Neural progenitor cell (in vitro differentiated cells): ENCODE measurements around the gene PRCP. TPM values are rescaled to one million over a fixed set of nuclear protein-coding genes. Genes with fewer than 3 reads are reported as not detected.

Experiments
- DNase-seq: peaks from one replicate; pipeline ENCODE4 v3.0.0-alpha.2; 2016; ENCODE audit warnings: low spot score
- H2AFZ ChIP-seq: fragments of 200-600 bp; sonication (generic); replicated peaks from 2 replicates; pipeline ENCODE4 v1.6.1; 2016; ENCODE audit warnings: antibody characterized with exemption
- H3F3A ChIP-seq: fragments of 200-600 bp; sonication (generic); 2 replicates; pipeline ENCODE4 v1.6.1; 2016; ENCODE audit warnings: antibody characterized with exemption, low read depth
- H3K27ac ChIP-seq: fragments of 200-600 bp; sonication (generic); 2 replicates; pipeline ENCODE4 v1.5.1; 2016; ENCODE audit warnings: mild to moderate bottlenecking
- H3K27me3 ChIP-seq: fragments of 200-600 bp; sonication (generic); 2 replicates; pipeline ENCODE4 v1.6.1; 2016; ENCODE audit warnings: mild to moderate bottlenecking, moderate library complexity
- H3K36me3 ChIP-seq: fragments of 200-600 bp; sonication (generic); 2 replicates; pipeline ENCODE4 v1.5.1; 2016
- H3K4me1 ChIP-seq: fragments of 200-600 bp; sonication (generic); 2 replicates; pipeline ENCODE4 v1.6.1; 2016; ENCODE audit warnings: mixed run types
- H3K4me2 ChIP-seq: fragments of 200-600 bp; sonication (generic); 2 replicates; pipeline ENCODE4 v1.6.1; 2016
- H3K4me3 ChIP-seq: fragments of 200-600 bp; sonication (generic); 2 replicates; pipeline ENCODE4 v1.5.1; 2016
- H3K79me2 ChIP-seq: fragments of 200-600 bp; sonication (generic); 2 replicates; pipeline ENCODE4 v1.6.1; 2016; ENCODE audit warnings: low read depth
- H3K9ac ChIP-seq: fragments of 200-600 bp; sonication (generic); 2 replicates; pipeline ENCODE4 v1.6.1; 2016
- H3K9me3 ChIP-seq: fragments of 200-600 bp; sonication (generic); 2 replicates; pipeline ENCODE4 v1.5.1; 2016; ENCODE audit warnings: low read depth
- H4K20me1 ChIP-seq: fragments of 200-600 bp; sonication (generic); 2 replicates; pipeline ENCODE4 v1.6.1; 2016; ENCODE audit warnings: low read depth
- H3K27ac Mint-ChIP-seq: 3 replicates; pipeline ENCODE4 v1.8.0; 2021; ENCODE audit warnings: mixed read lengths
- H3K27me3 Mint-ChIP-seq: 2 replicates; pipeline ENCODE4 v1.8.0; 2022; ENCODE audit warnings: low read depth, mild to moderate bottlenecking, inconsistent platforms, moderate library complexity, mixed read lengths; ENCODE audit not compliant: insufficient read depth
- H3K36me3 Mint-ChIP-seq: 3 replicates; pipeline ENCODE4 v1.8.0; 2021; ENCODE audit warnings: mixed read lengths
- H3K4me1 Mint-ChIP-seq: 3 replicates; pipeline ENCODE4 v1.8.0; 2021; ENCODE audit warnings: mixed read lengths
- H3K4me3 Mint-ChIP-seq: 3 replicates; pipeline ENCODE4 v1.8.0; 2021; ENCODE audit warnings: mild to moderate bottlenecking, moderate library complexity, mixed read lengths
- H3K9me3 Mint-ChIP-seq: 3 replicates; pipeline ENCODE4 v1.8.0; 2020; ENCODE audit warnings: mixed read lengths
- EZH2 ChIP-seq: fragments of 200-600 bp; sonication (generic); IDR thresholded peaks from 2 replicates; pipeline ENCODE4 v1.6.1; 2017; ENCODE audit warnings: antibody characterized with exemption, mild to moderate bottlenecking, moderate library complexity
- EZH2phosphoT487 ChIP-seq: fragments of 200-600 bp; sonication (generic); IDR thresholded peaks from 2 replicates; pipeline ENCODE4 v1.6.1; 2017; ENCODE audit warnings: antibody characterized with exemption
- total RNA-seq: library from RNA; depleted of rRNA; stranded (reverse); fragments of >200 nt; gene quantifications from 2 replicates; pipeline ENCODE4 v1.2.3, GENCODE V29; 2015; ENCODE audit warnings: low replicate concordance
- TF ChIP-seq, protein P1 (sequence below): fragments of 200-600 bp; sonication (generic); IDR thresholded peaks from 2 replicates; pipeline ENCODE4 v1.5.1; 2017; ENCODE audit warnings: antibody characterized with exemption, mild to moderate bottlenecking

The PRCP gene
- total RNA-seq, 1 donor from 2014 or later, result 67.4 TPM

DNA sequence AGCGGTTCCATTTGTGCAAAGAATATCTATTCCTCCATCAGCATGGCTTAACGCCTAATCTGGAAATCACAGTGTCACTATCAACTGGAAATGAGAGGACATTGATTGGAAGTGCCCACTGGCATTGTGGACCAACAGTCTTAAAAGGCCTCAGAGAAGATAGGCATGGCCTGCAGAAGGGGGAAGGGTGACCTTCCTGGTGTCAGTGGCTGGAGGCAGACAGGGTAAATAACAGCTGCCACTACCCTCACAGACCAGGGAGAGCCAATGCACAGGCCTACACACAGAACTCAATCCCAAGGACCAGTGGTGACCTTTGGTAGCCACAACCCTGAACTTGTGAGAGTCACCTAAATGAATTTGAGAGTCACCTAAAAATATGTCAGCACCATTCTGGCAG, 37.3 kb upstream of the PRCP start:
- Histone ChIP-seq H3F3A (no peaks in the 10 kb centered on the region), H3K4me3 (no peak overlapping the region), H4K20me1 (no peaks in the 10 kb centered on the region), H3K4me2 (no peak overlapping the region), H3K27me3 (no peaks in the 10 kb centered on the region), H3K36me3 (no peaks in the 10 kb centered on the region), H3K4me1 (no peaks in the 10 kb centered on the region), H2AFZ (no peak overlapping the region), H3K27ac (no peak overlapping the region), H3K9ac (no peak overlapping the region), H3K9me3 (no peaks in the 10 kb centered on the region), H3K79me2 (no peaks in the 10 kb centered on the region)
- H3K36me3 Mint-ChIP-seq, result peaks cover 3% of the 10 kb centered on the region
- H3K9me3 Mint-ChIP-seq, result no peaks in the 10 kb centered on the region
- no peaks in the 10 kb centered on the region for H3K27me3 Mint-ChIP-seq
- no peak overlapping the region for H3K27ac Mint-ChIP-seq
- TF ChIP-seq EZH2phosphoT487, result no peak
- TF ChIP-seq, protein P1, sequence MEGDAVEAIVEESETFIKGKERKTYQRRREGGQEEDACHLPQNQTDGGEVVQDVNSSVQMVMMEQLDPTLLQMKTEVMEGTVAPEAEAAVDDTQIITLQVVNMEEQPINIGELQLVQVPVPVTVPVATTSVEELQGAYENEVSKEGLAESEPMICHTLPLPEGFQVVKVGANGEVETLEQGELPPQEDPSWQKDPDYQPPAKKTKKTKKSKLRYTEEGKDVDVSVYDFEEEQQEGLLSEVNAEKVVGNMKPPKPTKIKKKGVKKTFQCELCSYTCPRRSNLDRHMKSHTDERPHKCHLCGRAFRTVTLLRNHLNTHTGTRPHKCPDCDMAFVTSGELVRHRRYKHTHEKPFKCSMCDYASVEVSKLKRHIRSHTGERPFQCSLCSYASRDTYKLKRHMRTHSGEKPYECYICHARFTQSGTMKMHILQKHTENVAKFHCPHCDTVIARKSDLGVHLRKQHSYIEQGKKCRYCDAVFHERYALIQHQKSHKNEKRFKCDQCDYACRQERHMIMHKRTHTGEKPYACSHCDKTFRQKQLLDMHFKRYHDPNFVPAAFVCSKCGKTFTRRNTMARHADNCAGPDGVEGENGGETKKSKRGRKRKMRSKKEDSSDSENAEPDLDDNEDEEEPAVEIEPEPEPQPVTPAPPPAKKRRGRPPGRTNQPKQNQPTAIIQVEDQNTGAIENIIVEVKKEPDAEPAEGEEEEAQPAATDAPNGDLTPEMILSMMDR, result no peak
- no peak for TF ChIP-seq EZH2
- no peak overlapping the region for H3K4me3 Mint-ChIP-seq
- no peak for DNase-seq
- H3K4me1 Mint-ChIP-seq, result no peaks in the 10 kb centered on the region

DNA sequence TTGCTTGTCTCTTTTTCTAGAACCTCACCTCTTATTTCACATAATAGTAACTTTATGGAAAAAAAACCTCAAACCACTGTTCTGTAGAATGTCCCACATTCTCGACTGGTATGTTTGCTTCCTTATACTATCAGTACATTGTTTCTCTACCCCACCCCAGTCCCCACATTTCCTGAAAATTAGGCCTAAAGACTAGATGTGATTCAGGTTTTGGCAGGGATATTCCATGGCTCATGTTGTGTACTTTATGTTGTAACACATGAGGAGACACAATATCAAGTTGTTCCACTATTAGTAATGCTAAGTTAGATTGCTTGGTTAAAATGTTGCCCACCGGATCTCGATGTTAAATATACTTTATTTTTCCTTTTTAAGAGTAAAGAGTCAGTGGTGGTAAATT, 36.0 kb upstream of the PRCP start:
- H3K4me3 ChIP-seq, result no peak overlapping the region
- H4K20me1 ChIP-seq, result no peaks in the 10 kb centered on the region
- no peaks in the 10 kb centered on the region for H3K27me3 Mint-ChIP-seq
- H3K27me3 ChIP-seq, result no peaks in the 10 kb centered on the region
- H3K4me3 Mint-ChIP-seq, result no peak overlapping the region
- no peak overlapping the region for H2AFZ ChIP-seq
- no peaks in the 10 kb centered on the region for H3K9me3 Mint-ChIP-seq
- H3K27ac ChIP-seq, result no peak overlapping the region
- H3K4me2 ChIP-seq, result no peak overlapping the region
- DNase-seq, result no peak
- H3K4me1 ChIP-seq, result no peaks in the 10 kb centered on the region
- no peak overlapping the region for H3K9ac ChIP-seq
- TF ChIP-seq EZH2 (no peak), EZH2phosphoT487 (no peak)
- TF ChIP-seq, protein P1, result no peak
- no peak overlapping the region for H3K27ac Mint-ChIP-seq
- peaks cover 3% of the 10 kb centered on the region for H3K36me3 Mint-ChIP-seq
- H3K4me1 Mint-ChIP-seq, result no peaks in the 10 kb centered on the region
- H3F3A ChIP-seq, result no peaks in the 10 kb centered on the region
- no peaks in the 10 kb centered on the region for H3K9me3 ChIP-seq
- H3K36me3 ChIP-seq, result no peaks in the 10 kb centered on the region
- no peaks in the 10 kb centered on the region for H3K79me2 ChIP-seq

DNA sequence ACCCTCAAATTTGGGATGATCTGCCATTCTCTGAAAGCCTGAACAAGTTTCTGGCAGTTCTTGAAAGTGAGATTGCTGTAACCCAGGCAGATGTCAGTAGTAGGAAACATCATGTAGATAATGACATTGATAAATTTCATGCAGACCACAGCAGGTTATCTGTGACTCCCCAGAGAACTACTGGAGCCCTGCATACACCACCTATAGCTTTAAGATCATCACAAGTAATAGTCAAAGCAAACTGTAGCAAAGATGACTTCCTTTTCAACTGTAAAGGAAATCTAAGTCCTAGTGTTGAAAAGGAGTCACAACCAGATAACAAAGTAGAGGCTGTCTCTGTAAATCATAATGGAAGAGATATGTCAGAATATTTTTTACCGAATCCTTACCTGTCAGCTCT, 32.3 kb upstream of the PRCP start:
- H3K27me3 Mint-ChIP-seq, result no peaks in the 10 kb centered on the region
- no peaks in the 10 kb centered on the region for H3K9me3 Mint-ChIP-seq
- Histone ChIP-seq H3K36me3 (no peaks in the 10 kb centered on the region), H3K4me2 (no peak overlapping the region), H2AFZ (no peak overlapping the region), H3F3A (no peaks in the 10 kb centered on the region), H3K4me1 (no peaks in the 10 kb centered on the region), H3K9me3 (no peaks in the 10 kb centered on the region), H3K27me3 (no peaks in the 10 kb centered on the region), H3K27ac (no peak overlapping the region), H3K79me2 (no peaks in the 10 kb centered on the region), H4K20me1 (no peaks in the 10 kb centered on the region), H3K9ac (no peak overlapping the region), H3K4me3 (no peak overlapping the region)
- no peak for DNase-seq
- H3K27ac Mint-ChIP-seq, result no peak overlapping the region
- H3K4me1 Mint-ChIP-seq, result no peaks in the 10 kb centered on the region
- H3K36me3 Mint-ChIP-seq, result peaks cover 3% of the 10 kb centered on the region
- no peak overlapping the region for H3K4me3 Mint-ChIP-seq
- TF ChIP-seq, protein P1, result no peak
- no peak for TF ChIP-seq EZH2
- no peak for TF ChIP-seq EZH2phosphoT487

DNA sequence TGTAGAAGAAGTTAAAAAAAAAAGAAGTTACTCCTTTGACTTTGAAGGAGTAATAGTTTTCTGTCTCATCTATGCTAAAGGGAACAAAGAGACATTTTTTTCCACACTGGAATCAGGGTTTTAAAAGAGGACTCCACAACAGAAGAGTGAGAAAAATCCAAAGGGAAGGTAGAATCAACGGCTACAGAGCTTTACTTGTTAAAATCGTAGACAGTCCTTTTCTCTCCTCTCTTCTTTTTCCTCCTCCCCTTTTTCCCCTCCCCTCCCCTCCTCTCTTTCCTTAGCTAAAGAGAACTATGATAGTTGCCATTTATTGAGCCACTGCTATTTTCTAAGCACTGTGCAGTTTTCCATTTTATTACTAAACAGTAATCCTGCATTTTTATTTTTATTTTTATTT, 30.5 kb upstream of the PRCP start:
- Histone ChIP-seq H2AFZ (no peak overlapping the region), H4K20me1 (no peaks in the 10 kb centered on the region), H3K79me2 (no peaks in the 10 kb centered on the region), H3K4me3 (no peak overlapping the region), H3K4me1 (no peaks in the 10 kb centered on the region), H3F3A (no peaks in the 10 kb centered on the region), H3K36me3 (no peaks in the 10 kb centered on the region), H3K9ac (no peak overlapping the region), H3K4me2 (no peak overlapping the region), H3K27me3 (no peaks in the 10 kb centered on the region), H3K27ac (no peak overlapping the region), H3K9me3 (no peaks in the 10 kb centered on the region)
- H3K4me3 Mint-ChIP-seq, result no peak overlapping the region
- peaks cover 5% of the 10 kb centered on the region for H3K36me3 Mint-ChIP-seq
- H3K27me3 Mint-ChIP-seq, result no peaks in the 10 kb centered on the region
- H3K9me3 Mint-ChIP-seq, result no peaks in the 10 kb centered on the region
- no peak for TF ChIP-seq EZH2
- TF ChIP-seq EZH2phosphoT487, result no peak
- TF ChIP-seq, protein P1, result no peak
- DNase-seq, result no peak
- H3K27ac Mint-ChIP-seq, result no peak overlapping the region
- H3K4me1 Mint-ChIP-seq, result no peaks in the 10 kb centered on the region
